ENCODE data around the gene GDAP1L1.

DNA sequence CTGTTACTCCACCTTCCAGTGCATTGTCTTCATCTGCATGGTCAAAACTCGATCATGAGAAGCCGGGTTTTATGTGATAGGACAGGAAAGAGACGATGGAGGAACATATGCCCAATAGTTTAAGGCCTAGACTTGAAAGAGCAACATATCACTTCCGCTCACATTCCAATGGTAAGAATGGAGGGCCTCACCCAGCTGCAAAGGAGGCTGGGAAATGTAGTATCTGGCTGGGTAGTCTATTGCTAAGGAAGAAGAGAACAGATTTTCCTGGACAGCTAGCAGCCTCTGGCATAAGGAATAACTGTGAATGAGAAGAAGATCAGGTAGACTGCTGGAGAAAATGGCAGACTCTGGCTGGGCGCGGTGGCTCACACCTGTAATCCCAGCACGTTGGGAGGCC, 44.6 kb downstream of the GDAP1L1 start:
- TF ChIP-seq, protein P1, sequence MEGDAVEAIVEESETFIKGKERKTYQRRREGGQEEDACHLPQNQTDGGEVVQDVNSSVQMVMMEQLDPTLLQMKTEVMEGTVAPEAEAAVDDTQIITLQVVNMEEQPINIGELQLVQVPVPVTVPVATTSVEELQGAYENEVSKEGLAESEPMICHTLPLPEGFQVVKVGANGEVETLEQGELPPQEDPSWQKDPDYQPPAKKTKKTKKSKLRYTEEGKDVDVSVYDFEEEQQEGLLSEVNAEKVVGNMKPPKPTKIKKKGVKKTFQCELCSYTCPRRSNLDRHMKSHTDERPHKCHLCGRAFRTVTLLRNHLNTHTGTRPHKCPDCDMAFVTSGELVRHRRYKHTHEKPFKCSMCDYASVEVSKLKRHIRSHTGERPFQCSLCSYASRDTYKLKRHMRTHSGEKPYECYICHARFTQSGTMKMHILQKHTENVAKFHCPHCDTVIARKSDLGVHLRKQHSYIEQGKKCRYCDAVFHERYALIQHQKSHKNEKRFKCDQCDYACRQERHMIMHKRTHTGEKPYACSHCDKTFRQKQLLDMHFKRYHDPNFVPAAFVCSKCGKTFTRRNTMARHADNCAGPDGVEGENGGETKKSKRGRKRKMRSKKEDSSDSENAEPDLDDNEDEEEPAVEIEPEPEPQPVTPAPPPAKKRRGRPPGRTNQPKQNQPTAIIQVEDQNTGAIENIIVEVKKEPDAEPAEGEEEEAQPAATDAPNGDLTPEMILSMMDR (IDR thresholded peaks at IDR 0.05; ENCODE audit: low read depth, low read length, missing input control), result no peak
- no peak for TF ChIP-seq TAF1 (conservative IDR thresholded peaks at IDR 0.05)
- TF ChIP-seq HNF4G (IDR thresholded peaks at IDR 0.05), result no peak
- TF ChIP-seq GABPA (IDR thresholded peaks at IDR 0.05 in 1 of 2, conservative IDR thresholded peaks at IDR 0.05 in 1 of 2), result no peak
- TF ChIP-seq YY1 (IDR thresholded peaks at IDR 0.05), result no peak
- TF ChIP-seq, protein P2, sequence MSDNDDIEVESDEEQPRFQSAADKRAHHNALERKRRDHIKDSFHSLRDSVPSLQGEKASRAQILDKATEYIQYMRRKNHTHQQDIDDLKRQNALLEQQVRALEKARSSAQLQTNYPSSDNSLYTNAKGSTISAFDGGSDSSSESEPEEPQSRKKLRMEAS (IDR thresholded peaks at IDR 0.05), result no peak
- TF ChIP-seq, protein P3, sequence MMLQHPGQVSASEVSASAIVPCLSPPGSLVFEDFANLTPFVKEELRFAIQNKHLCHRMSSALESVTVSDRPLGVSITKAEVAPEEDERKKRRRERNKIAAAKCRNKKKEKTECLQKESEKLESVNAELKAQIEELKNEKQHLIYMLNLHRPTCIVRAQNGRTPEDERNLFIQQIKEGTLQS (IDR thresholded peaks at IDR 0.05), result no peak
- TF ChIP-seq, protein P4, sequence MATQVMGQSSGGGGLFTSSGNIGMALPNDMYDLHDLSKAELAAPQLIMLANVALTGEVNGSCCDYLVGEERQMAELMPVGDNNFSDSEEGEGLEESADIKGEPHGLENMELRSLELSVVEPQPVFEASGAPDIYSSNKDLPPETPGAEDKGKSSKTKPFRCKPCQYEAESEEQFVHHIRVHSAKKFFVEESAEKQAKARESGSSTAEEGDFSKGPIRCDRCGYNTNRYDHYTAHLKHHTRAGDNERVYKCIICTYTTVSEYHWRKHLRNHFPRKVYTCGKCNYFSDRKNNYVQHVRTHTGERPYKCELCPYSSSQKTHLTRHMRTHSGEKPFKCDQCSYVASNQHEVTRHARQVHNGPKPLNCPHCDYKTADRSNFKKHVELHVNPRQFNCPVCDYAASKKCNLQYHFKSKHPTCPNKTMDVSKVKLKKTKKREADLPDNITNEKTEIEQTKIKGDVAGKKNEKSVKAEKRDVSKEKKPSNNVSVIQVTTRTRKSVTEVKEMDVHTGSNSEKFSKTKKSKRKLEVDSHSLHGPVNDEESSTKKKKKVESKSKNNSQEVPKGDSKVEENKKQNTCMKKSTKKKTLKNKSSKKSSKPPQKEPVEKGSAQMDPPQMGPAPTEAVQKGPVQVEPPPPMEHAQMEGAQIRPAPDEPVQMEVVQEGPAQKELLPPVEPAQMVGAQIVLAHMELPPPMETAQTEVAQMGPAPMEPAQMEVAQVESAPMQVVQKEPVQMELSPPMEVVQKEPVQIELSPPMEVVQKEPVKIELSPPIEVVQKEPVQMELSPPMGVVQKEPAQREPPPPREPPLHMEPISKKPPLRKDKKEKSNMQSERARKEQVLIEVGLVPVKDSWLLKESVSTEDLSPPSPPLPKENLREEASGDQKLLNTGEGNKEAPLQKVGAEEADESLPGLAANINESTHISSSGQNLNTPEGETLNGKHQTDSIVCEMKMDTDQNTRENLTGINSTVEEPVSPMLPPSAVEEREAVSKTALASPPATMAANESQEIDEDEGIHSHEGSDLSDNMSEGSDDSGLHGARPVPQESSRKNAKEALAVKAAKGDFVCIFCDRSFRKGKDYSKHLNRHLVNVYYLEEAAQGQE (IDR thresholded peaks at IDR 0.05), result no peak
- TF ChIP-seq RAD21 (IDR thresholded peaks at IDR 0.05), result no peak
